Measurements from ENCODE around the gene GCNT2.
"Not testable (repeated sequence)": the region's sequence is repeated elsewhere in the genome, so short reads cannot be mapped to it uniquely, and the experiment has no call there.

The GCNT2 gene

GRCh38 chr6:10575519-10575918 is 54.4 kb downstream of the GCNT2 start:
- not testable (repeated sequence) for H3K4me3 ChIP-seq (ENCODE audit: insufficient read depth, low read depth, low read length, poor library complexity, severe bottlenecking); H3K27ac ChIP-seq (ENCODE audit: insufficient read depth, low read length, poor library complexity, severe bottlenecking); H3K36me3 ChIP-seq (ENCODE audit: control insufficient read depth, insufficient read depth, low read length); DNase-seq; H3K4me1 ChIP-seq (ENCODE audit: control insufficient read depth, insufficient read depth, low read length, poor library complexity, severe bottlenecking); H3K9me3 ChIP-seq (ENCODE audit: control insufficient read depth, low read length); H3K27me3 ChIP-seq (replicated peaks; ENCODE audit: control insufficient read depth, insufficient read depth, low read length, poor library complexity, severe bottlenecking)

GRCh38 chr6:10576226-10576625 is 55.1 kb downstream of the GCNT2 start:
- H3K4me1 ChIP-seq (ENCODE audit: control insufficient read depth, insufficient read depth, low read length, poor library complexity, severe bottlenecking), result no peaks in the 10 kb centered on the region
- H3K36me3 ChIP-seq (ENCODE audit: control insufficient read depth, insufficient read depth, low read length), result no peaks in the 10 kb centered on the region
- H3K27me3 ChIP-seq (replicated peaks; ENCODE audit: control insufficient read depth, insufficient read depth, low read length, poor library complexity, severe bottlenecking), result no peaks in the 10 kb centered on the region
- H3K4me3 ChIP-seq (ENCODE audit: insufficient read depth, low read depth, low read length, poor library complexity, severe bottlenecking), result no peak overlapping the region
- no peaks in the 10 kb centered on the region for H3K9me3 ChIP-seq (ENCODE audit: control insufficient read depth, low read length)
- no peak overlapping the region for H3K27ac ChIP-seq (ENCODE audit: insufficient read depth, low read length, poor library complexity, severe bottlenecking)
- no peak for DNase-seq

GRCh38 chr6:10577112-10577511 is 56.0 kb downstream of the GCNT2 start:
- Histone ChIP-seq H3K27ac (ENCODE audit: insufficient read depth, low read length, poor library complexity, severe bottlenecking) (no peak overlapping the region), H3K4me3 (ENCODE audit: insufficient read depth, low read depth, low read length, poor library complexity, severe bottlenecking) (no peak overlapping the region)

GRCh38 chr6:10578723-10579122 is 57.6 kb downstream of the GCNT2 start:
- Histone ChIP-seq H3K36me3 (ENCODE audit: control insufficient read depth, insufficient read depth, low read length) (no peaks in the 10 kb centered on the region), H3K27ac (ENCODE audit: insufficient read depth, low read length, poor library complexity, severe bottlenecking) (no peak overlapping the region), H3K4me3 (ENCODE audit: insufficient read depth, low read depth, low read length, poor library complexity, severe bottlenecking) (no peak overlapping the region), H3K4me1 (ENCODE audit: control insufficient read depth, insufficient read depth, low read length, poor library complexity, severe bottlenecking) (no peaks in the 10 kb centered on the region), H3K27me3 (replicated peaks; ENCODE audit: control insufficient read depth, insufficient read depth, low read length, poor library complexity, severe bottlenecking) (no peaks in the 10 kb centered on the region), H3K9me3 (ENCODE audit: control insufficient read depth, low read length) (no peaks in the 10 kb centered on the region)
- DNase-seq, result no peak

More at GRCh38 chr6:10577112-10577511, 56.0 kb downstream of the GCNT2 start:
- DNase-seq, result no peak
- no peaks in the 10 kb centered on the region for H3K4me1 ChIP-seq (ENCODE audit: control insufficient read depth, insufficient read depth, low read length, poor library complexity, severe bottlenecking)
- no peaks in the 10 kb centered on the region for H3K36me3 ChIP-seq (ENCODE audit: control insufficient read depth, insufficient read depth, low read length)
- no peaks in the 10 kb centered on the region for H3K9me3 ChIP-seq (ENCODE audit: control insufficient read depth, low read length)
- H3K27me3 ChIP-seq (replicated peaks; ENCODE audit: control insufficient read depth, insufficient read depth, low read length, poor library complexity, severe bottlenecking), result no peaks in the 10 kb centered on the region

- Histone ChIP-seq H3K4me3 (ENCODE audit: insufficient read depth, low read depth, low read length, poor library complexity, severe bottlenecking) (no peak overlapping the region), H3K27ac (ENCODE audit: insufficient read depth, low read length, poor library complexity, severe bottlenecking) (no peak overlapping the region), H3K9me3 (ENCODE audit: control insufficient read depth, low read length) (no peaks in the 10 kb centered on the region), H3K27me3 (replicated peaks; ENCODE audit: control insufficient read depth, insufficient read depth, low read length, poor library complexity, severe bottlenecking) (no peaks in the 10 kb centered on the region), H3K36me3 (ENCODE audit: control insufficient read depth, insufficient read depth, low read length) (no peaks in the 10 kb centered on the region), H3K4me1 (ENCODE audit: control insufficient read depth, insufficient read depth, low read length, poor library complexity, severe bottlenecking) (no peaks in the 10 kb centered on the region)
- no peak for DNase-seq
Observed at GRCh38 chr6:10579803-10580202, 58.7 kb downstream of the GCNT2 start.

GRCh38 chr6:10580570-10580969 is 59.4 kb downstream of the GCNT2 start:
- Histone ChIP-seq H3K27ac (ENCODE audit: insufficient read depth, low read length, poor library complexity, severe bottlenecking) (no peak overlapping the region), H3K4me3 (ENCODE audit: insufficient read depth, low read depth, low read length, poor library complexity, severe bottlenecking) (no peak overlapping the region), H3K27me3 (replicated peaks; ENCODE audit: control insufficient read depth, insufficient read depth, low read length, poor library complexity, severe bottlenecking) (no peaks in the 10 kb centered on the region), H3K9me3 (ENCODE audit: control insufficient read depth, low read length) (no peaks in the 10 kb centered on the region), H3K4me1 (ENCODE audit: control insufficient read depth, insufficient read depth, low read length, poor library complexity, severe bottlenecking) (no peaks in the 10 kb centered on the region), H3K36me3 (ENCODE audit: control insufficient read depth, insufficient read depth, low read length) (no peaks in the 10 kb centered on the region)
- DNase-seq, result no peak

- not testable (repeated sequence) for H3K27ac ChIP-seq (ENCODE audit: insufficient read depth, low read length, poor library complexity, severe bottlenecking); H3K36me3 ChIP-seq (ENCODE audit: control insufficient read depth, insufficient read depth, low read length); DNase-seq; H3K27me3 ChIP-seq (replicated peaks; ENCODE audit: control insufficient read depth, insufficient read depth, low read length, poor library complexity, severe bottlenecking); H3K9me3 ChIP-seq (ENCODE audit: control insufficient read depth, low read length); H3K4me1 ChIP-seq (ENCODE audit: control insufficient read depth, insufficient read depth, low read length, poor library complexity, severe bottlenecking); H3K4me3 ChIP-seq (ENCODE audit: insufficient read depth, low read depth, low read length, poor library complexity, severe bottlenecking)
Observed at GRCh38 chr6:10581402-10581801, 60.3 kb downstream of the GCNT2 start.

GRCh38 chr6:10582774-10583508 is 61.8 kb downstream of the GCNT2 start:
- DNase-seq, result no peak
- Histone ChIP-seq H3K4me1 (ENCODE audit: control insufficient read depth, insufficient read depth, low read length, poor library complexity, severe bottlenecking) (no peaks in the 10 kb centered on the region), H3K27ac (ENCODE audit: insufficient read depth, low read length, poor library complexity, severe bottlenecking) (no peak overlapping the region), H3K4me3 (ENCODE audit: insufficient read depth, low read depth, low read length, poor library complexity, severe bottlenecking) (no peak overlapping the region), H3K27me3 (replicated peaks; ENCODE audit: control insufficient read depth, insufficient read depth, low read length, poor library complexity, severe bottlenecking) (no peaks in the 10 kb centered on the region), H3K36me3 (ENCODE audit: control insufficient read depth, insufficient read depth, low read length) (no peaks in the 10 kb centered on the region), H3K9me3 (ENCODE audit: control insufficient read depth, low read length) (no peaks in the 10 kb centered on the region)

GRCh38 chr6:10583509-10583901 is 62.4 kb downstream of the GCNT2 start:
- no peak overlapping the region for H3K4me3 ChIP-seq (ENCODE audit: insufficient read depth, low read depth, low read length, poor library complexity, severe bottlenecking)
- no peaks in the 10 kb centered on the region for H3K4me1 ChIP-seq (ENCODE audit: control insufficient read depth, insufficient read depth, low read length, poor library complexity, severe bottlenecking)

GRCh38 chr6:10584607-10585006 is 63.5 kb downstream of the GCNT2 start:
- DNase-seq, result no peak
- Histone ChIP-seq H3K36me3 (ENCODE audit: control insufficient read depth, insufficient read depth, low read length) (no peaks in the 10 kb centered on the region), H3K27ac (ENCODE audit: insufficient read depth, low read length, poor library complexity, severe bottlenecking) (no peak overlapping the region), H3K4me1 (ENCODE audit: control insufficient read depth, insufficient read depth, low read length, poor library complexity, severe bottlenecking) (no peaks in the 10 kb centered on the region), H3K27me3 (replicated peaks; ENCODE audit: control insufficient read depth, insufficient read depth, low read length, poor library complexity, severe bottlenecking) (no peaks in the 10 kb centered on the region), H3K9me3 (ENCODE audit: control insufficient read depth, low read length) (no peaks in the 10 kb centered on the region), H3K4me3 (ENCODE audit: insufficient read depth, low read depth, low read length, poor library complexity, severe bottlenecking) (no peak overlapping the region)

More at GRCh38 chr6:10583509-10583901, 62.4 kb downstream of the GCNT2 start:
- DNase-seq, result no peak
- Histone ChIP-seq H3K9me3 (ENCODE audit: control insufficient read depth, low read length) (no peaks in the 10 kb centered on the region), H3K27me3 (replicated peaks; ENCODE audit: control insufficient read depth, insufficient read depth, low read length, poor library complexity, severe bottlenecking) (no peaks in the 10 kb centered on the region), H3K27ac (ENCODE audit: insufficient read depth, low read length, poor library complexity, severe bottlenecking) (no peak overlapping the region), H3K36me3 (ENCODE audit: control insufficient read depth, insufficient read depth, low read length) (no peaks in the 10 kb centered on the region)
